Cardiac fibroblast (primary cell): ENCODE data around the gene COL9A3.
"Not testable (repeated sequence)": the region's sequence is repeated elsewhere in the genome, so short reads cannot be mapped to it uniquely, and the experiment has no call there.

Source experiments
- DNase-seq, 2 donors: peaks; one replicate each; pipeline versions ENCODE4 v3.0.0 to v3.0.0-alpha.2; 2010; ENCODE audit warnings: low read depth in 2 of 2
- H3K4me3 ChIP-seq, 2 donors: replicated peaks in 1 of 2; 1 replicate in 1 of 2; 2 replicates in 1 of 2; pipeline ENCODE4 v1.5.1; 2011; ENCODE audit warnings: low read depth in 2 of 2, low read length in 2 of 2, mild to moderate bottlenecking in 2 of 2, moderate library complexity in 1 of 2
- CTCF ChIP-seq: IDR thresholded peaks from one replicate; pipeline ENCODE4 v1.5.1; 2011; ENCODE audit warnings: low read depth, mild to moderate bottlenecking, low read length, inconsistent platforms

Gene COL9A3

GRCh38 chr20:62873280-62873679 is 56.4 kb downstream of the COL9A3 start:
- DNase-seq = no peak
- TF ChIP-seq CTCF = no peak
- no peak overlapping the region for H3K4me3 ChIP-seq

DNA sequence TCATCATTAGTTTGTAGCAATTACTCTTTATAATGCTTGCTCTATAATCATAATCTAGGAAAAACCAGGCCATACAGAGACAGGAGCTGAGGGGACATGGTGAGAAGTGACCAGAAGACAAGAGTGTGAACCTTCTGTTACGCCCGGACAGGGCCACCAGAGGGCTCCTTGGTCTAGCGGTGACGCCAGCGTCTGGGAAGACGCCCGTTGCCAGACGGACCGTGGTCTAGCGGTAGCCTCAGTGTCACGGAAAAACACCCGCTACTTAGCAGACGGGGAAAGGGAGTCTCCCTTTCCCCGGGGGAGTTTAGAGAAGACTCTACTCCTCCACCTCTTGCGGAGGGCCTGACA is 56.8 kb downstream of the COL9A3 start:
- DNase-seq = peak; percentile 58 to 74
- not testable (repeated sequence) for H3K4me3 ChIP-seq
- TF ChIP-seq CTCF = peak; percentile 47

DNA sequence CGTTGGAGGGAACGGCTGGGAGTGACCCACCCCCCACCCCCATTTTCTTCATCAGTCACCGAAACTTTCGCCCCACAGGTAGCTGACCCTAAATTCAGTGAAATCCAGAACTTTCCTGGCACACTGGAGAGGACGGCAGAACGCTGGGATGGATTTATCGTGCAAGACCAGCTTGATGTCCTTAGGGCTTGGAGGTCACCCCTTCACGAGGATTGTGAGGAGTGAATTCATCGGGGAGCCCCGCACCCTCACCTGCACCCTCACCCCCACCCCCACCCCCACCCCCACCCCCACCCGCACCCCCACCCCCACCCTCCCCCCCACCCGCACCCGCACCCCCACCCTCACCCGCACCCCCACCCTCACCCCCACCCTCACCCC is 58.1 kb downstream of the COL9A3 start:
- no peak for DNase-seq
- no peak for TF ChIP-seq CTCF

DNA sequence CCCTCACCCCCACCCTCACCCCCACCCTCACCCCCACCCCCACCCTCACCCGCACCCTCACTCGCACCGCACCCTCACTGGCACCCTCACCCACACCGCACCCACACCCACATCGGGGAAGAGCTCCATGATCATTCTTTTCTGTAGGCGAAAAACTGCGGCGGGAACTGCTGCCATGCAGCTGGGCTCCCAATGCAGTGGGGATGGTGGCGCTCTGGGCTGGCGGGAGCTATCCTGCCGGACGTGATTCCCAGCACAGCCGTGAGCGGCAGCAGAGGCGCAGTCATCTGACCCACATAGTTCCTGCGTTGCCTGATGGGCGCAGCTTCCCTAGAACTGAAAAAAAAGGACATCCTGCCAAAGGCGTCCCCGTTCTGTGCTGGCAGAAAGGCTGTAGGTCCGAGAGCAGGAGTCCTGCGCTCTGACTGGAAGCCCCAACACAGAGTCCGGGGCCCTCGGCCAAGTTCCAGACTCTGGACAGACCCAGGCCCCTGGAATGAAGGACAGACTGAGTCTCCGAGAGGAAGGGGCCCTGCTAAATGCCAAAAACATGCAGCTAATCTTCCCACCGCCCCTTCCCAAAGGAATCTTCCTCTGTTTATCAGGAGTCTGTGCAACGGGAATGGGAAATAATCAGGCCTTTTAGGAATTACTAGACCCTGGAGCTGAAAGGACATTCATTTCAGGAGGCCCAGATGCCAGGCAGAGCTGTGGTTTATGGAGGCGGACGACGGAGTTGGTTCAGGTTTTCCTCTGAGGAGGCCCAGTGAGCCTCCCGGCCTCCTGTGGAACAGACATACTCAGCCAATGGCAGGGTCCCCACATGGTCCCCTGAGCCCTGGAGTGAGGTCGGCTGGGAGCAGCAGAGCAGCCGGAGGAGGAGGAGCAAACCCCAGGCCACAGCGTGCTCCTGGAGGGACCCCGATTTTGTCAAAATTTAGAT is 58.8 kb downstream of the COL9A3 start:
- peak; percentile 88 to 92 for DNase-seq
- H3K4me3 ChIP-seq = peak overlapping the region in 1 of 2 donors; percentile 42
- peak; percentile 53 for TF ChIP-seq CTCF

More for the DNA sequence above, 58.1 kb downstream of the COL9A3 start:
- H3K4me3 ChIP-seq = no peak overlapping the region

DNA sequence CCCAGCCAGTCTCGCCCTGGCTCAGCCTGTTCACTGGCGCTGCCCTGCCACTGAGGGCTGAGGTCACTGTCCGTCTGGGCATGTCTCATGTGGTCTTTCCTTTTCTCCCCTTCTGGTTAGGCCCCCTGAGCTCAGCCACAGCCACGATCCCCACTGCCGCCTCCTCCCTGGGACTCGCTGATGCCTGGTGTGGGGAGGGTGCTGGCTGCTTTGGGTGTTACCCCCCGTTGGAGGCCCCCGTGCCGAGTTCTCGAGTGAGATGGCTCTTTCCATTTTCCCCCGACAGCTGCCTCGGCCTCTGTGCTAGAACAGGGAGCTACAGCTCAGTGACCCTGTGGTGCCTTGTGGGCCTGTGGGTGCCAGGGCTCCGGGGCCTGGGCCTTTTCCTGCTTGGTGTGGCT is 59.7 kb downstream of the COL9A3 start:
- DNase-seq = no peak
- H3K4me3 ChIP-seq = no peak overlapping the region
- TF ChIP-seq CTCF = no peak

DNA sequence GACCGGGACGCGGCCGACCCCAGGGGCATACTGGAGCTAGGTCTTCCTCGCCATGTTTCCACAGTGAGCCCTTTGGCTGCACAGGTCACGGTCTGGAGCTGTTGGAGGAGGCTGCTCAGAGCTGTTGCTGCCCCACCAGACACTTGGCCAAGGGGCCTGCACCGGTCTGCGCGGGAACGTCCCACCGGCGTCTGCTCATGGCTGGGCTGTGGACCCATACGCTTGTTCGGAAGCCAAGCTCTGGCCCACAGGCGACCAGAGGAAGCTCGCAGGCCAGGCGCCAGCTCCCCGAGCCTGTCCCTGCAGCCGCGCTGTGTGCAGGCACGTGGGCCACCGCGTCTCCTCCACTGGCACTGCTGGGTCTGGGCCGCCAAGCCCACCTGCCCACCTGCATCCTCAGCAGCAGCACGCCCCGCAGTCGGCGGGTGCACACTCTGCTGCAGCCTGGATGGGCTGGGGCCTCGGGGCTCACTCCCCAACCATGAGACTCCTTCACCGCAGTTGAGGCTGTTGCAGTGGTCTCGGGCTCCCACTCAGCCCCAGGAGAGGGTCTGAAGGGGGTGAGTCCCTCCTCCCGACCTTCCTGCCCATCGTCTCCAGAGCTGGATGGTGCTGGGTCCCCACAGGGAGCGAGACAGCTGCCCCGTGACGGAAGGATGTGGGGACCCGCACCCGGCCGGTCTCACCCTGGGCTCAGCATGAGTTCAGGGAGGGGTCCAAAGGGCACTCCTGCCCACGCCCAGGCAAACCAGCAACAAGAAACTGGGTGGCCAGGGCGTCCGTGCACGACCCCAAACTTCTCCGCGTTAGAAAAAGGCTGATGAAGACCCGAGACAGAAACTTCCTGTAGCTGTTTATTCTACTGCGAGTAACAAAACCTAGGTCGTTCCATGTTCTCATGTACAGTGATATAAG is 60.3 kb downstream of the COL9A3 start:
- H3K4me3 ChIP-seq = no peak overlapping the region
- TF ChIP-seq CTCF = no peak
- DNase-seq = peak; percentile 52 to 81
